ENCODE measurements around the gene DZIP1. TPM values are rescaled to one million over a fixed set of nuclear protein-coding genes. Genes with fewer than 3 reads are reported as not detected.

DZIP1 gene
- total and polyA plus RNA-seq, 2 donors (not counting 1 experiment from before 2014, with no cell fraction given) = not detected

DNA sequence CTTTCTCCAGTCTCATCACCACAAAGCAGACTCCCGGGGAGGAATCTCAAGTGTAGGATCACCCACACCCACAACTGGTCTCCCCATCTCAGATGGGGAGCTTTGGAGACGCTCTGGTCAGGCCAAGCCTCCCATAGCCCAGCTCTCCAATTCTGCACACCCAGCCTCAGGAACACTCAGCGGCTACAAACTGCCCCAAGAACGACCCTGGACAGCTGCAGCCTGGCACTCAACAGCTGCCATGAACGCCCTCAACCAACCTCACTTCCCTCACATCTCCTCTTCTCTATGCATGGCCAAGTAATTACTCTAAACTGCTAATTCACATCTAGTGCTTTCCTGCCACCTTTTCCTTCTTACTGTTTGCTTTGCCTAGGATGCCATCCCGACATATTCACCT, 42.6 kb downstream of the DZIP1 start:
- no peaks in the 10 kb centered on the region for H3K4me1 Mint-ChIP-seq
- H3K4me3 Mint-ChIP-seq = no peak overlapping the region

DNA sequence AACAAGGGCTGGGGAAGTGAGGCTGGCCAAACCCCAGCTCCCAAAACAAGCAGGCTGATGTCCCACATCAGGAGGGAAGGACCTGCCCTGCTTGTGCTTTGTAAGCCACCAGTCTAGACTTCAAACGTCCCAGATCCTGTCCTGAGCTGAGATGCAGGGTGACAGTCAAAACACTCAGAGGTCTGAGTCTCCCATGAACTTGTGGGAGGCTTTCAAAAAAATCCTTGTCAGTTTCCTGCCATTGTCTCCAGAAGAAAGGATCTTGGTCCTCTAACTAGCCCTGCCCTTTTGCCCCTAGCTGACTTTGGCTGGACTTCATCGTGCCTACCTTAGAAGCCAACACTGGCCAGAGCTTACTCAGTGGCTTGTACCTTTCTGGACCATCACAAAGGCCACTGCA, 43.3 kb downstream of the DZIP1 start:
- no peak overlapping the region for H3K4me2 ChIP-seq (replicated peaks; ENCODE audit: low read depth, low read length, poor library complexity, severe bottlenecking)
- WGBS (ENCODE audit: insufficient coverage) = 77% methylated on average over 2 of the region's 2 CpGs
- H2AFZ ChIP-seq (ENCODE audit: insufficient read depth, low read depth, low read length, poor library complexity, severe bottlenecking) = no peak overlapping the region
- TF ChIP-seq, protein P1, sequence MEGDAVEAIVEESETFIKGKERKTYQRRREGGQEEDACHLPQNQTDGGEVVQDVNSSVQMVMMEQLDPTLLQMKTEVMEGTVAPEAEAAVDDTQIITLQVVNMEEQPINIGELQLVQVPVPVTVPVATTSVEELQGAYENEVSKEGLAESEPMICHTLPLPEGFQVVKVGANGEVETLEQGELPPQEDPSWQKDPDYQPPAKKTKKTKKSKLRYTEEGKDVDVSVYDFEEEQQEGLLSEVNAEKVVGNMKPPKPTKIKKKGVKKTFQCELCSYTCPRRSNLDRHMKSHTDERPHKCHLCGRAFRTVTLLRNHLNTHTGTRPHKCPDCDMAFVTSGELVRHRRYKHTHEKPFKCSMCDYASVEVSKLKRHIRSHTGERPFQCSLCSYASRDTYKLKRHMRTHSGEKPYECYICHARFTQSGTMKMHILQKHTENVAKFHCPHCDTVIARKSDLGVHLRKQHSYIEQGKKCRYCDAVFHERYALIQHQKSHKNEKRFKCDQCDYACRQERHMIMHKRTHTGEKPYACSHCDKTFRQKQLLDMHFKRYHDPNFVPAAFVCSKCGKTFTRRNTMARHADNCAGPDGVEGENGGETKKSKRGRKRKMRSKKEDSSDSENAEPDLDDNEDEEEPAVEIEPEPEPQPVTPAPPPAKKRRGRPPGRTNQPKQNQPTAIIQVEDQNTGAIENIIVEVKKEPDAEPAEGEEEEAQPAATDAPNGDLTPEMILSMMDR (IDR thresholded peaks at IDR 0.05) = no peak
- TF ChIP-seq EZH2 (IDR thresholded peaks at IDR 0.05; ENCODE audit: borderline replicate concordance, insufficient read depth, low read depth, low read length, poor library complexity, severe bottlenecking) = no peak
- no peaks in the 10 kb centered on the region for H3K9me3 Mint-ChIP-seq (ENCODE audit: insufficient read depth)
- H3K4me3 Mint-ChIP-seq = no peak overlapping the region
- H3K27me3 ChIP-seq (replicated peaks in 1 of 4; ENCODE audit: control extremely low read depth in 1 of 4, control insufficient read depth in 3 of 4, insufficient read depth in 4 of 4, low read length in 3 of 4) = peaks cover 0 to 4% (median 0%) of the 10 kb centered on the region in 4 experiments
- no peak overlapping the region for H3K27ac Mint-ChIP-seq
- no peaks in the 10 kb centered on the region for H3K36me3 ChIP-seq (replicated peaks in 1 of 2; ENCODE audit: control extremely low read depth in 1 of 2, control insufficient read depth in 1 of 2, extremely low read depth in 1 of 2, insufficient read depth in 2 of 2, low read length in 1 of 2)
- no peaks in the 10 kb centered on the region for H3K4me1 Mint-ChIP-seq
- no peaks in the 10 kb centered on the region for H3K9me3 ChIP-seq (ENCODE audit: control extremely low read depth in 1 of 3, control insufficient read depth in 2 of 3, insufficient read depth in 1 of 3, low read length in 2 of 3)
- no peaks in the 10 kb centered on the region for H3K79me2 ChIP-seq (ENCODE audit: control insufficient read depth, insufficient read depth, low read length)
- ATAC-seq (ENCODE audit: low read depth) (no peak), DNase-seq (no peak)
- H4K20me1 ChIP-seq (ENCODE audit: control insufficient read depth, insufficient read depth, low read length, poor library complexity, severe bottlenecking) = no peaks in the 10 kb centered on the region
- peaks cover 11% of the 10 kb centered on the region for H3K27me3 Mint-ChIP-seq
- H3K9ac ChIP-seq (ENCODE audit: low read length) = no peak overlapping the region
- intact Hi-C loops (cut with micrococcal nuclease) = no loop called here
- H3K4me3 ChIP-seq (ENCODE audit: control extremely low read depth in 1 of 5, extremely low read depth in 1 of 5, insufficient read depth in 1 of 5, low read depth in 2 of 5, low read length in 4 of 5) = no peak overlapping the region
- ChIA-PET POLR2A (no interaction called here), CTCF (no interaction called here)
- no peaks in the 10 kb centered on the region for H3K4me1 ChIP-seq (ENCODE audit: control insufficient read depth in 2 of 2, insufficient read depth in 2 of 2, low read length in 2 of 2)
- no peak overlapping the region for H3K27ac ChIP-seq (ENCODE audit: low read length in 2 of 2)

More for the DNA sequence above, 42.6 kb downstream of the DZIP1 start:
- TF ChIP-seq EZH2 (IDR thresholded peaks at IDR 0.05; ENCODE audit: borderline replicate concordance, insufficient read depth, low read depth, low read length, poor library complexity, severe bottlenecking) = no peak
- TF ChIP-seq, protein P1 (IDR thresholded peaks at IDR 0.05) = no peak
- no peaks in the 10 kb centered on the region for H3K4me1 ChIP-seq (ENCODE audit: control insufficient read depth in 2 of 2, insufficient read depth in 2 of 2, low read length in 2 of 2)
- H3K27me3 ChIP-seq (replicated peaks in 1 of 4; ENCODE audit: control extremely low read depth in 1 of 4, control insufficient read depth in 3 of 4, insufficient read depth in 4 of 4, low read length in 3 of 4) = peaks cover 0 to 4% (median 0%) of the 10 kb centered on the region in 4 experiments
- peaks cover 11% of the 10 kb centered on the region for H3K27me3 Mint-ChIP-seq
- no peak overlapping the region for H3K4me3 ChIP-seq (ENCODE audit: control extremely low read depth in 1 of 5, extremely low read depth in 1 of 5, insufficient read depth in 1 of 5, low read depth in 2 of 5, low read length in 4 of 5)
- H3K4me2 ChIP-seq (replicated peaks; ENCODE audit: low read depth, low read length, poor library complexity, severe bottlenecking) = no peak overlapping the region
- ATAC-seq (ENCODE audit: low read depth) (no peak), DNase-seq (no peak)
- H3K27ac Mint-ChIP-seq = no peak overlapping the region
- H3K9me3 Mint-ChIP-seq (ENCODE audit: insufficient read depth) = no peaks in the 10 kb centered on the region
- intact Hi-C loops (cut with micrococcal nuclease) = no loop called here
- no peaks in the 10 kb centered on the region for H3K9me3 ChIP-seq (ENCODE audit: control extremely low read depth in 1 of 3, control insufficient read depth in 2 of 3, insufficient read depth in 1 of 3, low read length in 2 of 3)
- no peak overlapping the region for H2AFZ ChIP-seq (ENCODE audit: insufficient read depth, low read depth, low read length, poor library complexity, severe bottlenecking)
- H3K27ac ChIP-seq (ENCODE audit: low read length in 2 of 2) = no peak overlapping the region
- H3K79me2 ChIP-seq (ENCODE audit: control insufficient read depth, insufficient read depth, low read length) = no peaks in the 10 kb centered on the region
- CTCF ChIA-PET = no interaction called here
- H3K9ac ChIP-seq (ENCODE audit: low read length) = no peak overlapping the region
- POLR2A ChIA-PET = no interaction called here
- 85% methylated on average over 5 of the region's 6 CpGs for WGBS (ENCODE audit: insufficient coverage)
- no peaks in the 10 kb centered on the region for H3K36me3 ChIP-seq (replicated peaks in 1 of 2; ENCODE audit: control extremely low read depth in 1 of 2, control insufficient read depth in 1 of 2, extremely low read depth in 1 of 2, insufficient read depth in 2 of 2, low read length in 1 of 2)
- no peaks in the 10 kb centered on the region for H4K20me1 ChIP-seq (ENCODE audit: control insufficient read depth, insufficient read depth, low read length, poor library complexity, severe bottlenecking)
